K562 (cell line): Measurements from ENCODE around the gene OXNAD1. TPM values are rescaled to one million over a fixed set of nuclear protein-coding genes. Genes with fewer than 3 reads are reported as not detected.

Experiments
- ATAC-seq: fragments of 200-7000 bp; cut with Tn5 transposase; 3 replicates; pipeline ENCODE4 v1.9.1; 2020; ENCODE audit warnings: moderate library complexity
- BruUV-seq: library from RNA; stranded (reverse); fragments of 400-500 nt; replicated peaks from 2 replicates; lab custom pipeline; 2021; lab: Mats Ljungman, UMichigan
- CTCF ChIA-PET: fragments of 300-600 bp; formaldehyde crosslinking; extraction: SDS; loops from one replicate; lab custom pipeline; 2021; ENCODE audit warnings: low intra/inter-chr PET ratio; lab: Yijun Ruan, JAX
- POLR2A ChIA-PET: fragments of 300-600, 350-650 bp; sonication (Branson Sonifier 250); formaldehyde crosslinking; extraction: SDS; loops from one replicate; lab custom pipeline; 2021; ENCODE audit warnings: antibody characterized with exemption, inconsistent platforms; lab: Yijun Ruan, JAX
- DNase-seq, 4 experiments: peaks; one replicate each; pipeline versions ENCODE4 v3.0.0 to v3.0.0-alpha.2; 2011 to 2018; ENCODE audit warnings: low spot score in 3 of 4, mixed read lengths in 3 of 4; ENCODE audit errors: extremely low read depth in 1 of 4
- FAIRE-seq: peaks from 2 replicates; lab custom pipeline; 2011; peaks lifted over from hg19 to GRCh38; lab: Jason Lieb, UNC
- H2AFZ ChIP-seq: 2 replicates; pipeline ENCODE4 v1.6.0; 2011; ENCODE audit warnings: low read depth, low read length, control low read depth, inconsistent platforms
- H3K27ac ChIP-seq: fragments of 200-600 bp; 3 replicates; pipeline ENCODE4 v1.8.0; 2011; ENCODE audit warnings: low read depth, mild to moderate bottlenecking, control low read depth, inconsistent platforms, low read length, moderate library complexity, mixed read lengths; ENCODE audit errors: extremely low read depth
- H3K27me3 ChIP-seq, 2 experiments: fragments of 300-600 bp in 1 of 2; 2 replicates in 1 of 2; 3 replicates in 1 of 2; pipeline versions ENCODE4 v1.6.0 to v1.8.0; 2011; ENCODE audit warnings: inconsistent platforms in 2 of 2, low read length in 2 of 2, mild to moderate bottlenecking in 1 of 2, mixed read lengths in 1 of 2, moderate library complexity in 1 of 2; ENCODE audit not compliant: control insufficient read depth in 2 of 2, insufficient read depth in 2 of 2
- H3K36me3 ChIP-seq: fragments of 300-600 bp; 3 replicates; pipeline ENCODE4 v1.8.0; 2011; ENCODE audit warnings: mild to moderate bottlenecking, low read length, inconsistent platforms; ENCODE audit not compliant: control insufficient read depth, insufficient read depth
- H3K4me1 ChIP-seq, 2 experiments: fragments of 200-600 bp in 1 of 2; replicated peaks in 1 of 2; 2 replicates in 1 of 2; 3 replicates in 1 of 2; pipeline versions ENCODE4 v1.5.1 to v1.8.0; 2011; ENCODE audit warnings: inconsistent platforms in 2 of 2, low read length in 2 of 2, mild to moderate bottlenecking in 1 of 2, mixed read lengths in 1 of 2, moderate library complexity in 1 of 2; ENCODE audit not compliant: control insufficient read depth in 2 of 2, insufficient read depth in 2 of 2
- H3K4me2 ChIP-seq: 2 replicates; pipeline ENCODE4 v1.6.1; 2011; ENCODE audit warnings: low read length, control low read depth, inconsistent platforms, mixed read lengths; ENCODE audit not compliant: insufficient read depth
- H3K4me3 ChIP-seq: fragments of 200-600 bp; sonication (generic), shearing (Covaris generic); 2 replicates; pipeline ENCODE4 v1.5.1; 2016; ENCODE audit warnings: control low read depth, inconsistent platforms
- H3K79me2 ChIP-seq: fragments of 200-600 bp; 3 replicates; pipeline ENCODE4 v1.8.0; 2011; ENCODE audit warnings: low read length, inconsistent platforms; ENCODE audit not compliant: control insufficient read depth, insufficient read depth
- H3K9ac ChIP-seq, 2 experiments: 2 replicates each; pipeline versions ENCODE4 v1.6.0 to v1.6.1; 2011; ENCODE audit warnings: low read depth in 2 of 2, low read length in 2 of 2, control low read depth in 1 of 2, inconsistent platforms in 1 of 2, mild to moderate bottlenecking in 1 of 2, mixed read lengths in 1 of 2; ENCODE audit not compliant: insufficient read depth in 1 of 2
- H3K9me1 ChIP-seq: one replicate; pipeline ENCODE4 v1.6.0; 2011; ENCODE audit warnings: inconsistent platforms, mild to moderate bottlenecking, low read length, moderate library complexity; ENCODE audit not compliant: control insufficient read depth, insufficient read depth
- H3K9me3 ChIP-seq: replicated peaks from 2 replicates; pipeline ENCODE4 v1.5.1; 2011; ENCODE audit warnings: low read depth, low read length, inconsistent platforms; ENCODE audit not compliant: control insufficient read depth, insufficient read depth
- H4K20me1 ChIP-seq: replicated peaks from 2 replicates; pipeline ENCODE4 v1.6.1; 2011; ENCODE audit warnings: low read length, inconsistent platforms, mixed read lengths; ENCODE audit not compliant: control insufficient read depth, insufficient read depth
- CBX2 ChIP-seq: fragments of 200-600 bp; sonication (generic); IDR thresholded peaks from one replicate; pipeline ENCODE4 v1.6.1; 2012; ENCODE audit warnings: mild to moderate bottlenecking, low read length, inconsistent platforms; ENCODE audit not compliant: insufficient read depth, poor library complexity, severe bottlenecking
- ELF2 ChIP-seq: fragments of 250-450 bp; sonication (Bioruptor Pico); IDR thresholded peaks from 2 replicates; pipeline ENCODE4 v1.5.0; 2021; ENCODE audit warnings: mild to moderate bottlenecking
- JUN ChIP-seq, 2 experiments: sonication (generic) in 1 of 2; formaldehyde crosslinking in 1 of 2; IDR thresholded peaks; 2 replicates each; pipeline versions ENCODE4 v1.6.1 to v1.8.0; 2012 to 2022; ENCODE audit warnings: borderline replicate concordance in 2 of 2, mild to moderate bottlenecking in 2 of 2, improper control_type of control experiment in 1 of 2, low read depth in 1 of 2, low read length in 1 of 2, missing genetic modification reagents in 1 of 2
- NELFE ChIP-seq: IDR thresholded peaks from 2 replicates; pipeline ENCODE4 v1.6.1; 2011; ENCODE audit warnings: mild to moderate bottlenecking; ENCODE audit not compliant: insufficient read depth, insufficient read length
- NFATC3 ChIP-seq: fragments of 450-650 bp; IDR thresholded peaks from 2 replicates; pipeline ENCODE4 v1.6.1; 2017; ENCODE audit warnings: mild to moderate bottlenecking
- NFIC ChIP-seq: fragments of 450-650 bp; IDR thresholded peaks from 2 replicates; pipeline ENCODE4 v1.6.1; 2017; ENCODE audit warnings: mild to moderate bottlenecking, inconsistent platforms
- RBM14 ChIP-seq: fragments of 200-400 bp; formaldehyde crosslinking; IDR thresholded peaks from 2 replicates; pipeline ENCODE4 v1.6.1; 2018; ENCODE audit warnings: low read depth, mild to moderate bottlenecking, low read length, moderate library complexity, borderline replicate concordance; ENCODE audit not compliant: insufficient read depth
- RBM22 ChIP-seq: fragments of 200-400 bp; formaldehyde crosslinking; IDR thresholded peaks from 2 replicates; pipeline ENCODE4 v1.6.1; 2018; ENCODE audit warnings: low read length, low read depth; ENCODE audit not compliant: poor library complexity, severe bottlenecking
- RBM39 ChIP-seq: fragments of 200-400 bp; formaldehyde crosslinking; optimal IDR thresholded peaks from 2 replicates; pipeline ENCODE3; 2018; ENCODE audit warnings: low read depth, low read length
- RFX1 ChIP-seq: fragments of 450-650 bp; IDR thresholded peaks from 2 replicates; pipeline ENCODE4 v1.6.1; 2016; ENCODE audit warnings: mild to moderate bottlenecking, moderate library complexity
- SFPQ ChIP-seq: fragments of 200-400 bp; formaldehyde crosslinking; IDR thresholded peaks from 2 replicates; pipeline ENCODE4 v1.6.1; 2017; ENCODE audit warnings: mild to moderate bottlenecking, low read depth, low read length, moderate library complexity
- SLC30A9 ChIP-seq: fragments of 250-450 bp; sonication (Bioruptor Pico); IDR thresholded peaks from 2 replicates; pipeline ENCODE4 v1.8.0; 2022; ENCODE audit warnings: mild to moderate bottlenecking, moderate library complexity
- SNRNP70 ChIP-seq: fragments of 200-400 bp; formaldehyde crosslinking; optimal IDR thresholded peaks from 2 replicates; pipeline ENCODE3; 2017; ENCODE audit warnings: low read depth, low read length
- ZC3H8 ChIP-seq: fragments of 450-650 bp; IDR thresholded peaks from 2 replicates; pipeline ENCODE4 v1.6.1; 2017
- ZEB2 ChIP-seq: fragments of 450-650 bp; IDR thresholded peaks from 2 replicates; pipeline ENCODE4 v1.6.1; 2016
- WGBS: fragments of 100-300 bp; shearing (Covaris generic); methylation state at CpG from one replicate; pipeline ENCODE4 v1.1.6; 2016; ENCODE audit warnings: low coverage, mixed read lengths; ENCODE audit not compliant: insufficient coverage; ENCODE audit errors: missing lambda C conversion rate; 5-methylcytosine and 5-hydroxymethylcytosine counted together
- in situ Hi-C: fragments of 300-500 bp; cut with MboI; formaldehyde crosslinking; loops from 4 replicates; pipeline ENCODE4 v1.15.0; 2018; ENCODE audit warnings: inconsistent platforms, mixed read lengths
- intact Hi-C: fragments of 100-400 bp; cut with micrococcal nuclease; formaldehyde crosslinking; loops from 2 replicates; pipeline ENCODE4 v1.14.2; 2022
- polyA plus RNA-seq, 8 experiments: library from polyadenylated mRNA; depleted of rRNA in 4 of 8; stranded (reverse) in 5 of 8; unstranded in 3 of 8; fragments of >200 nt; fragmentation: Nextera tagmentation in 2 of 8; fragmentation: Illumina TruSeq in 1 of 8; extraction: Ambion mirVana in 2 of 8; extraction: Trizol in 1 of 8; gene quantifications; 2 replicates each; pipeline versions ENCODE4 v1.2.1 to v1.2.3, GENCODE V29; 2011 to 2014; ENCODE audit warnings: inconsistent platforms in 1 of 8, missing spikeins in 1 of 8
- total RNA-seq, 7 experiments: library from RNA; depleted of rRNA in 6 of 7; stranded (reverse); fragments of >200 nt in 6 of 7; fragmentation: Illumina TruSeq in 2 of 7; extraction: Trizol in 2 of 7; gene quantifications; 2 replicates each; pipeline versions ENCODE4 v1.2.1 to v1.2.3, GENCODE V29; 2011 to 2021; ENCODE audit warnings: low replicate concordance in 1 of 7

OXNAD1 gene
- total and polyA plus RNA-seq, 9 of the 15 experiments (the other 6 are each of a cell fraction or from before 2014, with no cell fraction given): 12.8 to 44.4 (median 41.1) TPM

DNA sequence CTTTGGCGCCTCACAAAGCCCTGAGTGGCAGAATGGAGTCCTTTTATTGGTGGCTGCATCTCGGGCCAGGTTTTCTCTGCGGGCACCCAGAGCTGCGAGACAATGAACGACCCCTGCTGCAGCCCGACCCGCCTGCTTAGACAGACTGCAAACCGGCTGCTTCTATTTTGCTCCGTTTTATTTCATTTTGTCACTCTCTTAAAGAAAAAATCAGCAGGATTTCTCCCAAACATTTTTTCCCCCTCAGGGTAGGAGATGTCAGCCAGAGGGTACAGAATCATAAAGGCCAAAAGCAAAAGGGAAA, 64.8 kb downstream of the OXNAD1 start:
- no peaks in the 10 kb centered on the region for H3K79me2 ChIP-seq
- no peaks in the 10 kb centered on the region for H3K9me3 ChIP-seq
- no peak overlapping the region for H2AFZ ChIP-seq
- H3K27me3 ChIP-seq: no peaks in the 10 kb centered on the region
- no peaks in the 10 kb centered on the region for H4K20me1 ChIP-seq
- ChIA-PET CTCF (interaction anchor here (0.6 kb wide), 1 partner anchor 1217 kb away, joined by 5 read pairs; no protein-coding TSS in a partner anchor), POLR2A (interaction anchor here (0.6 kb wide), 1 partner anchor 734 kb away, joined by 3 read pairs; no protein-coding TSS in a partner anchor)
- no peak overlapping the region for H3K9ac ChIP-seq
- peaks cover 74% of the 10 kb centered on the region for H3K36me3 ChIP-seq
- no peaks in the 10 kb centered on the region for H3K9me1 ChIP-seq
- BruUV-seq: no TSS peak
- no peak for FAIRE-seq
- intact Hi-C loops (no loop called here), in situ Hi-C loops (no loop called here)
- H3K4me1 ChIP-seq: no peaks in the 10 kb centered on the region
- no peak overlapping the region for H3K4me3 ChIP-seq
- no peak for ATAC-seq
- WGBS: 92% methylated on average over 9 of the region's 9 CpGs
- TF ChIP-seq RFX1 (peak; percentile 5; the same call in 1 of the 2 replicates), RBM22 (no peak)
- DNase-seq: no peak
- H3K4me2 ChIP-seq: no peak overlapping the region
- no peak overlapping the region for H3K27ac ChIP-seq

GRCh38 chr3:16330351-16330750, 65.3 kb downstream of the OXNAD1 start:
- no peak overlapping the region for H3K4me3 ChIP-seq
- H3K9me1 ChIP-seq: no peaks in the 10 kb centered on the region
- FAIRE-seq (no peak), ATAC-seq (no peak), DNase-seq (no peak)
- H3K36me3 ChIP-seq: peaks cover 74% of the 10 kb centered on the region
- no peak overlapping the region for H3K9ac ChIP-seq
- H3K9me3 ChIP-seq: no peaks in the 10 kb centered on the region
- no peak overlapping the region for H2AFZ ChIP-seq
- 83% methylated on average over 4 of the region's 4 CpGs for WGBS
- no peaks in the 10 kb centered on the region for H3K79me2 ChIP-seq
- ChIA-PET POLR2A (interaction anchor here (0.6 kb wide), 1 partner anchor 734 kb away, joined by 3 read pairs; no protein-coding TSS in a partner anchor), CTCF (interaction anchor here (0.6 kb wide), 1 partner anchor 1217 kb away, joined by 5 read pairs; no protein-coding TSS in a partner anchor)
- BruUV-seq: no TSS peak
- intact Hi-C loops (no loop called here), in situ Hi-C loops (no loop called here)
- H3K27ac ChIP-seq: no peak overlapping the region
- no peak overlapping the region for H3K4me2 ChIP-seq
- H3K27me3 ChIP-seq: no peaks in the 10 kb centered on the region
- no peaks in the 10 kb centered on the region for H3K4me1 ChIP-seq
- H4K20me1 ChIP-seq: no peaks in the 10 kb centered on the region
- TF ChIP-seq SNRNP70 (no peak), NELFE (no peak), JUN (IDR thresholded peaks at IDR 0.05; ENCODE audit: borderline replicate concordance, low read depth, low read length) (no peak), JUN (CRISPR knock-in tag; IDR thresholded peaks at IDR 0.05; ENCODE audit: borderline replicate concordance) (no peak), SLC30A9 (CRISPR knock-in tag) (no peak), ELF2 (CRISPR knock-in tag) (no peak), CBX2 (no peak), ZC3H8 (no peak), NFATC3 (no peak), NFIC (no peak), RBM14 (no peak), ZEB2 (no peak), RBM39 (no peak), SFPQ (no peak)
